HL-60/S4 (cell line): ENCODE data around the gene CEP170B.
"Not testable (repeated sequence)": the region's sequence is repeated elsewhere in the genome, so short reads cannot be mapped to it uniquely, and the experiment has no call there.

ENCODE experiments used
- in situ Hi-C: fragments of 300-500 bp; cut with MboI; formaldehyde crosslinking; loops from 2 replicates; pipeline ENCODE4 v1.14.3; 2022; ENCODE audit warnings: low sequenced_read_pairs

Gene CEP170B

DNA sequence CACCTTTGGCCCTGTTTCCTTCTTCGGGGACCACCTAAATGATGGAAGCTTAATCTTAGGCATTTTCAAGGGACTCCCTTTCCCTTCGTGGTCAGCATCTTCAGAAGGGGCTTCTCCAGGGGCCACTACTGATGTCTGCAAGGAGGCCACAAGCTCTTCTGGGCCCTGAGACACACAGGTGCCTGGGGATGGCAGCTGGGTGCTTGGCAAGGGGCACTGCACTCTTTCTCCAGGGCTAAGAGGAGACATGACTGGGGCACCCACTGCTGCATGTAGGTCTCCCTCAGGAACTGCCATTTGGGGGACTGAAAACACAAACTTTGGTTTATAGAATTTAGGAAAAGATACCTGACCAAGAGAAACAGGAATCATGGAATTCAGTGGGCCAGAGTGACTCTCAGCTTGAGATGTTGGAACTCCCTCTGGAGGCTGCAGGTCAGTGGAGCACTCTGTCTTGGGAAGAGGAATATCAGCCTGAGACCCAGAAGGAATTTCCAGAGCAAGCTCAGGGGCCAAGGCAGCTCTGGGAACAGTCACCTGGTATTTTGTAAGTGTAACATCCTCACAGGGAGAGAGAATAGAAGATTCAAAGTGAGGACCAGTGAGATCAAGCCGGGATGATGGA lies 75.6 kb downstream of the CEP170B start:
- in situ Hi-C loops, result no loop called here

DNA sequence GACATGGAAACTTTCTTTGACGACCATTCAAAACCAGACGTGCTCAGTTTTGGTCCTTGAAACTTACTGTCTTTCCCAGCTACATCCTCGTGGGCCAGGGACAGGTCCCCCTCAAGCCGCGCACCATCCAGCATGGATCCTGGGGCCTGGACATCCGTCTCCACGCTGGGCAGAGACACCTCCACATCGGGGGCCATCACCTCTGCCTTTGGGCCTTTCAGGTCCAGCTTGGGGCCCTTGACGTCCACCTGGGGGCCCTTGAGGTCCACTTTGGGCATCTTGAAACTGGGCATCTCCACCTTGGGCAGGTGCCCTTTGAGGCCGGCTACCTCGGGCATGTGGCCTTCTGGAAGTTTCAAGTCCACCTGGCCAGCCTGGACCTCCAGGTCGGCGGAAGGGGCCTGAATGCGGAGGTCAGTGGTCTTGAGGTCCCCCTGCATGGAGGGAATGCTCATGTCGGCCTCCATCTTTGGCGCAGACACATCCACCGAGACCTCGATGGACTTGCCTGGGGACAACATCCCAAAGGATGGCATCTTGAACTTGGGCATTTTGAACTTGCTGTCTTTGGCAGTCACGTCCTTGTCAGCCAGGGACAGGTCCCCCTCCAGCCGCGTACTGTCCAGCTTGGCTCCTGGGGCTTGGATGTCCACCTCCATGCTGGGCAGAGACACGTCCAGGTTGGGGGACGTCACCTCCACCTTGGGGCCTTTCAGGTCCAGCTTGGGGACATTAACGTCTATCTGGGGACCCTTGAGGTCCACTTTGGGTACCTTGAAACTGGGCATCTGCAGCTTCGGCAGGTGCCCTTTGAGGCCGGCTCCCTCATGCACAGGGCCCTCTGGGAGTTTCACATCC lies 76.7 kb downstream of the CEP170B start:
- in situ Hi-C loops, result no loop called here

- in situ Hi-C loops, result no loop called here
These were observed 77.5 kb downstream of the CEP170B start for GRCh38 chr14:104942586-104942985.

DNA sequence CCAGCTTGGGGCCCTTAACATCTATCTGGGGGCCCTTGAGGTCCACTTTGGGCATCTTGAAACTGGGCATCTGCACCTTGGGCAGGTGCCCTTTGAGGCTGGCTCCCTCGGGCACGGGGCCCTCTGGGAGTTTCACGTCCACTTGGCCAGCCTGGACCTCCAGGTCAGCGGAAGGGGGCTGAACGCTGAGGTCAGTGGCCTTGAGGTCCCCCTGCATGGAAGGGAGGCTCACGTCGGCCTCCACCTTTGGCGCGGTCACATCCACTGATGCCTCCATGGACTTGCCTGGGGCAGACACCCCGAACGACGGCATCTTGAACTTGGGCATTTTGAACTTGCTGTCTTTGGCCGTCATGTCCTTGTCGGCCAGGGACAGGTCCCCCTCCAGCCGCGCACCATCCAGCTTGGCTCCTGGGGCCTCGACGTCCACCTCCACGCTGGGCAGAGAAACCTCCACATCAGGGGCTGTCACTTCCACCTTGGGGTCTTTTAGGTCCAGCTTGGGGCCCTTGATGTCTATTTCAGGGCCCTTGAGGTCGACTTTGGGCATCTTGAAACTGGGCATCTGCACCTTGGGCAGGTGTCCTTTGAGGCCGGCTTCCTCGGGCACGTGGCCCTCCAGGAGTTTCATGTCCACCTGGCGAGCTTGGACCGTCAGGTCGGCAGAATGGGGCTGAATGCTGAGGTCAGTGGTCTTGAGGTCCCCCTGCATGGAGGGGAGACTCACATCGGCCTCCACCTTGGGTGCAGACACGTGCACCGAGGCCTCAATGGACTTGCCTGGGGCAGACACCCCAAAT lies 78.3 kb downstream of the CEP170B start:
- in situ Hi-C loops, result not testable (repeated sequence)

- in situ Hi-C loops, result not testable (repeated sequence)
These were observed 78.9 kb downstream of the CEP170B start for GRCh38 chr14:104944016-104944308.

GRCh38 chr14:104944436-104945205 lies 79.6 kb downstream of the CEP170B start:
- in situ Hi-C loops, result not testable (repeated sequence)

GRCh38 chr14:104945266-104945665 lies 80.2 kb downstream of the CEP170B start:
- in situ Hi-C loops, result not testable (repeated sequence)
